Vagina (tissue), 2 donors: Measurements from ENCODE around the gene TRMT44. TPM values are rescaled to one million over a fixed set of nuclear protein-coding genes. Genes with fewer than 3 reads are reported as not detected.

Source experiments
- DNase-seq, 2 donors: peaks; one replicate each; pipeline ENCODE4 v3.0.0-alpha.2; 2017; ENCODE audit errors: extremely low spot score in 2 of 2
- H3K27ac ChIP-seq: fragments of 200-600 bp; sonication (generic); one replicate; pipeline ENCODE4 v1.5.1; 2019
- H3K27me3 ChIP-seq: fragments of 200-600 bp; sonication (generic); one replicate; pipeline ENCODE4 v1.5.1; 2019
- H3K36me3 ChIP-seq, 2 donors: fragments of 200-600 bp; sonication (generic); one replicate each; pipeline ENCODE4 v1.5.1; 2017 to 2019
- H3K4me1 ChIP-seq: fragments of 200-600 bp; sonication (generic); one replicate; pipeline ENCODE4 v1.5.1; 2019
- H3K4me3 ChIP-seq, 2 donors: fragments of 200-600 bp; sonication (generic); 1 replicate in 1 of 2; 2 replicates in 1 of 2; pipeline ENCODE4 v1.5.1; 2016 to 2019
- H3K9me3 ChIP-seq: fragments of 200-600 bp; sonication (generic); one replicate; pipeline ENCODE4 v1.5.1; 2019
- CTCF ChIP-seq, 3 experiments: fragments of 450-650 bp in 2 of 3; fragments of 200-600 bp in 1 of 3; sonication (generic) in 1 of 3; IDR thresholded peaks; one replicate each; pipeline ENCODE4 v1.5.1; 2017 to 2019; ENCODE audit warnings: antibody characterized with exemption in 3 of 3, mild to moderate bottlenecking in 2 of 3, moderate library complexity in 2 of 3
- POLR2A ChIP-seq, 2 donors: fragments of 450-650 bp; IDR thresholded peaks; one replicate each; pipeline ENCODE4 v1.6.1; 2017; ENCODE audit warnings: antibody characterized with exemption in 2 of 2, mild to moderate bottlenecking in 2 of 2, moderate library complexity in 2 of 2
- POLR2AphosphoS5 ChIP-seq, 2 donors: sonication (generic); formaldehyde crosslinking; IDR thresholded peaks; one replicate each; pipeline ENCODE4 v1.9.0; 2017; ENCODE audit warnings: antibody characterized with exemption in 2 of 2, mild to moderate bottlenecking in 2 of 2, low read depth in 1 of 2; ENCODE audit not compliant: insufficient read depth in 1 of 2
- intact Hi-C: fragments of 100-400 bp; cut with DNase I; formaldehyde crosslinking; loops from one replicate; pipeline ENCODE4 v1.15.1; 2023
- total RNA-seq: library from RNA; depleted of rRNA; stranded (reverse); fragments of >200 nt; gene quantifications from one replicate; pipeline ENCODE4 v1.2.3, GENCODE V29; 2016

TRMT44 gene
- total RNA-seq, 1 donor from 2014 or later: 19.2 TPM

- intact Hi-C loops: no loop called here
- H3K4me1 ChIP-seq: no peaks in the 10 kb centered on the region
- no peak overlapping the region for H3K27ac ChIP-seq
- H3K9me3 ChIP-seq: no peaks in the 10 kb centered on the region
- no peak for DNase-seq
- TF ChIP-seq CTCF (IDR thresholded peaks at IDR 0.05) (no peak), POLR2A (IDR thresholded peaks at IDR 0.05) (no peak), POLR2AphosphoS5 (IDR thresholded peaks at IDR 0.05; ENCODE audit: insufficient read depth in 1 of 2, low read depth in 1 of 2) (no peak)
- H3K4me3 ChIP-seq: no peak overlapping the region
- no peaks in the 10 kb centered on the region for H3K27me3 ChIP-seq
- no peaks in the 10 kb centered on the region for H3K36me3 ChIP-seq
These were observed 73.4 kb downstream of the TRMT44 start for GRCh38 chr4:8513931-8514330.

- TF ChIP-seq POLR2A (IDR thresholded peaks at IDR 0.05) (no peak), POLR2AphosphoS5 (IDR thresholded peaks at IDR 0.05; ENCODE audit: insufficient read depth in 1 of 2, low read depth in 1 of 2) (no peak), CTCF (IDR thresholded peaks at IDR 0.05) (no peak)
- Histone ChIP-seq H3K4me3 (no peak overlapping the region), H3K36me3 (no peaks in the 10 kb centered on the region), H3K4me1 (no peaks in the 10 kb centered on the region), H3K27me3 (no peaks in the 10 kb centered on the region), H3K27ac (no peak overlapping the region), H3K9me3 (no peaks in the 10 kb centered on the region)
- intact Hi-C loops: no loop called here
- no peak for DNase-seq
These were observed 73.8 kb downstream of the TRMT44 start for GRCh38 chr4:8514391-8514790.

GRCh38 chr4:8515316-8516060 is 74.9 kb downstream of the TRMT44 start:
- DNase-seq: no peak
- no peak overlapping the region for H3K27ac ChIP-seq
- intact Hi-C loops: no loop called here
- no peaks in the 10 kb centered on the region for H3K27me3 ChIP-seq
- TF ChIP-seq CTCF (IDR thresholded peaks at IDR 0.05) (no peak), POLR2AphosphoS5 (IDR thresholded peaks at IDR 0.05; ENCODE audit: insufficient read depth in 1 of 2, low read depth in 1 of 2) (no peak), POLR2A (IDR thresholded peaks at IDR 0.05) (no peak)
- H3K9me3 ChIP-seq: no peaks in the 10 kb centered on the region
- H3K36me3 ChIP-seq: no peaks in the 10 kb centered on the region
- H3K4me3 ChIP-seq: no peak overlapping the region
- H3K4me1 ChIP-seq: no peaks in the 10 kb centered on the region

- intact Hi-C loops: no loop called here
- no peak for DNase-seq
- H3K27me3 ChIP-seq: no peaks in the 10 kb centered on the region
- TF ChIP-seq CTCF (IDR thresholded peaks at IDR 0.05) (no peak), POLR2A (IDR thresholded peaks at IDR 0.05) (no peak), POLR2AphosphoS5 (IDR thresholded peaks at IDR 0.05; ENCODE audit: insufficient read depth in 1 of 2, low read depth in 1 of 2) (no peak)
- no peak overlapping the region for H3K27ac ChIP-seq
- H3K4me1 ChIP-seq: no peaks in the 10 kb centered on the region
- H3K9me3 ChIP-seq: no peaks in the 10 kb centered on the region
- H3K36me3 ChIP-seq: no peaks in the 10 kb centered on the region
- no peak overlapping the region for H3K4me3 ChIP-seq
These were observed 75.5 kb downstream of the TRMT44 start for GRCh38 chr4:8516061-8516573.

- TF ChIP-seq POLR2AphosphoS5 (IDR thresholded peaks at IDR 0.05; ENCODE audit: insufficient read depth in 1 of 2, low read depth in 1 of 2): no peak
- no peak for TF ChIP-seq POLR2A (IDR thresholded peaks at IDR 0.05)
- TF ChIP-seq CTCF (IDR thresholded peaks at IDR 0.05): no peak
- Histone ChIP-seq H3K9me3 (no peaks in the 10 kb centered on the region), H3K4me3 (no peak overlapping the region), H3K4me1 (no peaks in the 10 kb centered on the region), H3K27me3 (no peaks in the 10 kb centered on the region), H3K36me3 (no peaks in the 10 kb centered on the region), H3K27ac (no peak overlapping the region)
- intact Hi-C loops: no loop called here
- DNase-seq: no peak
These were observed 76.5 kb downstream of the TRMT44 start for GRCh38 chr4:8516996-8517550.
